Measurements from ENCODE around the gene MAGEB17.
"Not testable (repeated sequence)": the region's sequence is repeated elsewhere in the genome, so short reads cannot be mapped to it uniquely, and the experiment has no call there.

Gene MAGEB17

GRCh38 chrX:16167181-16167580 lies at the start of gene MAGEB17:
TSS of gene MAGEB17 (plus strand) at chrX:16167481. CDS start at chrX:16170383, 2,902 bp downstream.
- no peak for DNase-seq (ENCODE audit: low read depth)

GRCh38 chrX:16119353-16120220 lies 47.7 kb upstream of the MAGEB17 start:
- DNase-seq (ENCODE audit: low read depth), result no peak

- DNase-seq (ENCODE audit: low read depth), result no peak
Measured at GRCh38 chrX:16120431-16120830, 46.9 kb upstream of the MAGEB17 start.

GRCh38 chrX:16123222-16123786 lies 44.0 kb upstream of the MAGEB17 start, which contains the start of gene GRPR:
TSS of gene GRPR (plus strand) at chrX:16123565. CDS start at chrX:16123954, 389 bp downstream.
- peak; percentile 88 for DNase-seq (ENCODE audit: low read depth)

GRCh38 chrX:16124201-16124600 lies 43.1 kb upstream of the MAGEB17 start:
- no peak for DNase-seq (ENCODE audit: low read depth)

GRCh38 chrX:16125520-16126149 lies 41.6 kb upstream of the MAGEB17 start:
- no peak for DNase-seq (ENCODE audit: low read depth)

GRCh38 chrX:16130707-16131106 lies 36.6 kb upstream of the MAGEB17 start:
- DNase-seq (ENCODE audit: low read depth), result no peak

GRCh38 chrX:16134936-16135335 lies 32.3 kb upstream of the MAGEB17 start:
- no peak for DNase-seq (ENCODE audit: low read depth)

- no peak for DNase-seq (ENCODE audit: low read depth)
Measured at GRCh38 chrX:16136080-16136479, 31.2 kb upstream of the MAGEB17 start.

- DNase-seq (ENCODE audit: low read depth), result no peak
Measured at GRCh38 chrX:16137416-16138107, 29.7 kb upstream of the MAGEB17 start.

- no peak for DNase-seq (ENCODE audit: low read depth)
Measured at GRCh38 chrX:16138108-16138427, 29.2 kb upstream of the MAGEB17 start.

- no peak for DNase-seq (ENCODE audit: low read depth)
Measured at GRCh38 chrX:16140448-16140847, 26.8 kb upstream of the MAGEB17 start.

- no peak for DNase-seq (ENCODE audit: low read depth)
Measured at GRCh38 chrX:16140983-16141382, 26.3 kb upstream of the MAGEB17 start.

- DNase-seq (ENCODE audit: low read depth), result no peak
Measured at GRCh38 chrX:16141422-16142245, 25.6 kb upstream of the MAGEB17 start.

- no peak for DNase-seq (ENCODE audit: low read depth)
Measured at GRCh38 chrX:16142246-16142558, 25.1 kb upstream of the MAGEB17 start.

- DNase-seq (ENCODE audit: low read depth), result no peak
Measured at GRCh38 chrX:16143968-16144367, 23.3 kb upstream of the MAGEB17 start.

- peak; percentile 14 for DNase-seq (ENCODE audit: low read depth)
Measured at GRCh38 chrX:16144420-16144819, 22.9 kb upstream of the MAGEB17 start.

GRCh38 chrX:16145093-16145492 lies 22.2 kb upstream of the MAGEB17 start:
- not testable (repeated sequence) for DNase-seq (ENCODE audit: low read depth)

- no peak for DNase-seq (ENCODE audit: low read depth)
Measured at GRCh38 chrX:16145656-16146055, 21.6 kb upstream of the MAGEB17 start.

GRCh38 chrX:16148896-16149295 lies 18.4 kb upstream of the MAGEB17 start:
- DNase-seq (ENCODE audit: low read depth), result no peak

GRCh38 chrX:16155581-16156096 lies 11.6 kb upstream of the MAGEB17 start:
- no peak for DNase-seq (ENCODE audit: low read depth)

Measured in EH (cell line).